Loucy (cell line): ENCODE data around the gene FOXO4.

ENCODE experiments used
- H2AFZ ChIP-seq: fragments of 200-600 bp; sonication (generic); 2 replicates; pipeline ENCODE4 v1.6.0; 2016; ENCODE audit warnings: antibody characterized with exemption, mild to moderate bottlenecking, low read length, moderate library complexity
- H3F3A ChIP-seq: fragments of 200-600 bp; 2 replicates; pipeline ENCODE4 v1.6.0; 2016; ENCODE audit warnings: antibody characterized with exemption, low read depth, mild to moderate bottlenecking
- H3K27me3 ChIP-seq: fragments of 200-600 bp; sonication (generic); 2 replicates; pipeline ENCODE4 v1.6.1; 2014; ENCODE audit warnings: low read length, mild to moderate bottlenecking; ENCODE audit not compliant: insufficient read depth, poor library complexity, severe bottlenecking
- H3K36me3 ChIP-seq: fragments of 200-600 bp; sonication (generic); 2 replicates; pipeline ENCODE4 v1.6.1; 2016; ENCODE audit warnings: low read length; ENCODE audit not compliant: insufficient read depth
- H3K4me1 ChIP-seq: fragments of 200-600 bp; sonication (generic); 2 replicates; pipeline ENCODE4 v1.5.1; 2014; ENCODE audit warnings: low read length, mild to moderate bottlenecking; ENCODE audit not compliant: insufficient read depth, poor library complexity, severe bottlenecking
- H3K4me2 ChIP-seq: fragments of 200-600 bp; sonication (generic); 2 replicates; pipeline ENCODE4 v1.6.0; 2014; ENCODE audit warnings: antibody characterized with exemption, low read length, low read depth, mild to moderate bottlenecking; ENCODE audit not compliant: poor library complexity, severe bottlenecking
- H3K4me3 ChIP-seq: fragments of 200-600 bp; sonication (generic); 2 replicates; pipeline ENCODE4 v1.5.1; 2014; ENCODE audit warnings: low read length, mild to moderate bottlenecking, mixed read lengths; ENCODE audit not compliant: poor library complexity, severe bottlenecking
- H3K79me2 ChIP-seq: fragments of 200-600 bp; sonication (generic); 2 replicates; pipeline ENCODE4 v1.6.1; 2014; ENCODE audit warnings: low read length; ENCODE audit not compliant: insufficient read depth
- H3K9ac ChIP-seq: fragments of 200-600 bp; sonication (generic); 2 replicates; pipeline ENCODE4 v1.6.0; 2014; ENCODE audit warnings: mild to moderate bottlenecking, low read depth, low read length, moderate library complexity; ENCODE audit not compliant: poor library complexity, severe bottlenecking
- H3K9me2 ChIP-seq: fragments of 200-600 bp; sonication (generic); replicated peaks from 2 replicates; pipeline ENCODE4 v1.6.1; 2016; ENCODE audit warnings: low read depth, low read length, mixed read lengths
- H3K9me3 ChIP-seq: fragments of 200-600 bp; sonication (generic); 2 replicates; pipeline ENCODE4 v1.6.1; 2014; ENCODE audit warnings: mild to moderate bottlenecking, antibody characterized with exemption, low read length, low read depth; ENCODE audit not compliant: insufficient read depth
- H4K20me1 ChIP-seq: fragments of 200-600 bp; sonication (generic); 2 replicates; pipeline ENCODE4 v1.6.0; 2014; ENCODE audit warnings: antibody characterized with exemption, low read length, mild to moderate bottlenecking; ENCODE audit not compliant: insufficient read depth, poor library complexity, severe bottlenecking
- CTCF ChIP-seq: fragments of 200-600 bp; sonication (generic); conservative IDR thresholded peaks from 2 replicates; pipeline ENCODE4 v1.5.1; 2014; ENCODE audit warnings: mild to moderate bottlenecking, antibody characterized with exemption, low read length
- EZH2phosphoT487 ChIP-seq: fragments of 200-600 bp; IDR thresholded peaks from 2 replicates; pipeline ENCODE4 v1.6.1; 2018; ENCODE audit warnings: antibody characterized with exemption, mild to moderate bottlenecking, moderate library complexity, borderline replicate concordance

Gene FOXO4

DNA sequence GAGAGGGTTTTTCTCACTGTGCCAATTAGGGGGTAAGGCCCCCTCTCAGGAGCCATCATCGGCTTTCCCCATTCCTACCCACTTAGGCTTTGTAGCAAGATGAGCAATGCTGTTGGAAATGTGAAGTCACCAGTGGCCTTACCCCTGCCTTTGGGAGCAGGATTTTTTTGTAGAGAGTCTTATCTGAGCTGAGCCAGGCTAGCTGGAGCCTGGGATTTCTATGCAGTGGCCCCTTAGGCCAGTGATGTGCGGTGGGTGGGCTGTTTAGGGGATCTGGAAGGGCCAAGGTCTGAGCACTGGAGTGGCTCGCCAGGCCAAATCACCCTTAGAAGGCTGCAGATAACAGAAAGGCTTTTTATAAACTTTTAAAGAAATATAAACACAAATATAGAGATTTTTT is 6.6 kb downstream of the FOXO4 start:
- Histone ChIP-seq H3K9me2 (no peaks in the 10 kb centered on the region), H3K27me3 (no peaks in the 10 kb centered on the region), H3F3A (0 out of 2 replicates have a peak, but pooled peaks cover 7% of the 10 kb centered on the region), H3K36me3 (no peaks in the 10 kb centered on the region), H3K4me3 (no peak overlapping the region), H3K79me2 (peaks cover 47% of the 10 kb centered on the region), H3K4me2 (peak overlapping the region; percentile 99), H4K20me1 (no peaks in the 10 kb centered on the region), H3K9me3 (no peaks in the 10 kb centered on the region), H2AFZ (no peak overlapping the region), H3K4me1 (peaks cover 77% of the 10 kb centered on the region), H3K9ac (peak overlapping the region; percentile 97)
- TF ChIP-seq CTCF: no peak
- TF ChIP-seq EZH2phosphoT487: no peak

GRCh38 chrX:71103110-71103983 is 7.7 kb downstream of the FOXO4 start:
- H3K9ac ChIP-seq: peak overlapping the region; percentile 97
- no peaks in the 10 kb centered on the region for H3K36me3 ChIP-seq
- peaks cover 56% of the 10 kb centered on the region for H3K79me2 ChIP-seq
- no peaks in the 10 kb centered on the region for H3K27me3 ChIP-seq
- H3K9me2 ChIP-seq: no peaks in the 10 kb centered on the region
- H3K4me3 ChIP-seq: peak overlapping the region; percentile 85
- peaks cover 8% of the 10 kb centered on the region for H3F3A ChIP-seq
- no peaks in the 10 kb centered on the region for H3K9me3 ChIP-seq
- H4K20me1 ChIP-seq: no peaks in the 10 kb centered on the region
- TF ChIP-seq EZH2phosphoT487 (no peak), CTCF (no peak)
- H2AFZ ChIP-seq: no peak overlapping the region
- peaks cover 74% of the 10 kb centered on the region for H3K4me1 ChIP-seq
- H3K4me2 ChIP-seq: peak overlapping the region; percentile 99

DNA sequence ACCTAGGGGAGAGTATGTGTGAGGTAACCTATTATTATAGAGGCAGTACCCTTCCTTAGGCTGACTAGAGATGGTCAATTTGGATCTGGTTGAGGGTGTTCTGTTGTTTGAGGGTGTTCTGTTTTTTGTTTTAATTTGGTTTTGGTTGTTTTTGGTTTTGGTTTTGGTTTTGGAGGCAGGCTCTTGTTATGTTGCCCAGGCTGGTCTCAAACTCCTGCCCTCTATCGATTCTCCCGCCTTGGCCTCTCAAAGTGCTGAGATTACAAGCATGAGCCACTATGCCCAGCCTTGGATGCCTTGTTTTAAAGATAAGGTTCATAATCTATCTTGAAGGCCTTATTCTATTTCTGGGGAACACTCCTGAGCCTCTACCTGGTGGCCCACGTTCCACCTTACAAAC is 10.0 kb downstream of the FOXO4 start:
- Histone ChIP-seq H2AFZ (no peak overlapping the region), H3K27me3 (no peaks in the 10 kb centered on the region), H3K4me2 (peak overlapping the region; percentile 100), H3K9me2 (no peaks in the 10 kb centered on the region), H3K36me3 (no peaks in the 10 kb centered on the region), H3F3A (peaks cover 11% of the 10 kb centered on the region), H4K20me1 (no peaks in the 10 kb centered on the region), H3K4me3 (peak overlapping the region; percentile 96), H3K9me3 (no peaks in the 10 kb centered on the region), H3K9ac (peak overlapping the region; percentile 100), H3K4me1 (peaks cover 61% of the 10 kb centered on the region), H3K79me2 (peaks cover 70% of the 10 kb centered on the region)
- TF ChIP-seq CTCF: no peak
